DLD1 (cell line): Measurements from ENCODE around the gene SLCO4A1.

Experiments used
- in situ Hi-C: cut with HindIII; loops from 2 replicates; pipeline ENCODE4 v1.10.0; 2017; ENCODE audit warnings: low sequenced_read_pairs

Gene SLCO4A1

DNA sequence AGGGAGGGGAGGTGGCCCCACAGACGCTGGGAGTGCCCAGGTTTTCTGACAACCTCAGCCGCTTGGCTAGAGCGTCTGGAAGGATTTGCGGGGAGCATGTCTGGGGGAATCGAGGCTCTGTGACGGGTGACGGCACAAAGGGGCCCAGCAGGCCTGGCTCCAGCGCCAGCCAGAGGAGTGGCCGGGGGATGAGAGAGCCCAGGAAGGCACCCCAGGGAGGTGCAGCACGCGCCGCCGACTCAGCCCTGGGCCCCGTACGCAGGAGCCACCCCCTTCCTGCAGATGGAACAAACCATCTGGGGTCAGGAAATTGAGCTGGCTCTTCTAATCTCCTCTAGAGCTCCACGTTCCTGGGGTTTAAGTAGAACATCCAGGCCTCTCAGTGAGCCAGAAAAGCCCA lies 5.9 kb upstream of the SLCO4A1 start:
- in situ Hi-C loops: no loop called here

GRCh38 chr20:62637110-62637509 lies 5.2 kb upstream of the SLCO4A1 start:
- in situ Hi-C loops: no loop called here

GRCh38 chr20:62637521-62638054 lies 4.7 kb upstream of the SLCO4A1 start:
- in situ Hi-C loops: no loop called here

DNA sequence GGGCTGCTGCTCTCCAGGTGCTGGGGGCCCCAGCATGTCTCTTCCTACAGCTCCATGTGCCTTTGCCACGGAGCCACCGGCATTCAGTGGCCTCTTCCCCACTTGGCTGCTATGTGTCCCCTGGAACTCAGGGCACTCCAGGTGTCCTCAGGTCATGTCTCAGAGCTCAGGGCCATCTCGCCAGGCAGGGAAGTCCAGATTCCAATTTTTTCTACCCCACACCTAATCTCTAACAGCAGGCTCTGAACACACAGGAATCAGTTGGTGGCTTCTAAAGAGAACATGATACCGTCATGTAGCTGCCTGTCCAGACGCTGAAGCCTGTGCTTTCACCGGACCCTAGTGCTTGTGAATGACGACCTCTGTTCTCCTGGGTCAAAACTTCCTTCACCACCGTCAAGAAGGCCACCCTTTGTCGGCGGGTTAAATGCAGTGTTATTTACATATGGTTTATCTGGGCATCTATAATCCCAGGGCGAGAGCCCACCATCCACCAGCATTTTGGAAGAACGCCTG lies 4.2 kb upstream of the SLCO4A1 start:
- in situ Hi-C loops: no loop called here

GRCh38 chr20:62638679-62639406 lies 3.5 kb upstream of the SLCO4A1 start:
- in situ Hi-C loops: no loop called here

- in situ Hi-C loops: no loop called here
These were observed 2.5 kb upstream of the SLCO4A1 start for GRCh38 chr20:62639765-62640164.

DNA sequence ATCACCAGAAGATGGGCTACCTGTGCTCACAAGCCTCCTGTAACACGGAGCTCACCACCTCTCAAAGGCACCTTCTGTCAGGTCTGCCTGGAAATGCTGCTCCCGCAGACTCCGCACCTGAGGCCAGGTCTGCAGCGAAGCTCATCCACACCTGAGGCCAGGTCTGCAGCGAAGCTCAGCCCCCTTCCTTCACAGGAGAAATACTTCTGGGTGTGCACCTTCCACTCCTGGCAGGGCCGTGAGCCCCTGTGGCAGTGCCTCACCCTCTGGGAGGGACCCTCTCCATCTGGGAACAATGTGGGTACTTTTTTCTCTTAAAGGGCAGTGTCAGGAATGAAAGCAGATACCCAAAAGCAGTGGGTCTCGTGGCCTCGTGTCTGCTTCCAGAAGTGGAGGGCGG lies 1.4 kb upstream of the SLCO4A1 start:
- in situ Hi-C loops: no loop called here

- in situ Hi-C loops: no loop called here
These were observed 817 bp upstream of the SLCO4A1 start for GRCh38 chr20:62641321-62642050.

GRCh38 chr20:62642666-62643520 lies 590 bp downstream of the SLCO4A1 start:
- in situ Hi-C loops: no loop called here

GRCh38 chr20:62643521-62644043 lies 1.3 kb downstream of the SLCO4A1 start:
- in situ Hi-C loops: no loop called here

GRCh38 chr20:62644044-62644795 lies 1.9 kb downstream of the SLCO4A1 start:
- in situ Hi-C loops: no loop called here

DNA sequence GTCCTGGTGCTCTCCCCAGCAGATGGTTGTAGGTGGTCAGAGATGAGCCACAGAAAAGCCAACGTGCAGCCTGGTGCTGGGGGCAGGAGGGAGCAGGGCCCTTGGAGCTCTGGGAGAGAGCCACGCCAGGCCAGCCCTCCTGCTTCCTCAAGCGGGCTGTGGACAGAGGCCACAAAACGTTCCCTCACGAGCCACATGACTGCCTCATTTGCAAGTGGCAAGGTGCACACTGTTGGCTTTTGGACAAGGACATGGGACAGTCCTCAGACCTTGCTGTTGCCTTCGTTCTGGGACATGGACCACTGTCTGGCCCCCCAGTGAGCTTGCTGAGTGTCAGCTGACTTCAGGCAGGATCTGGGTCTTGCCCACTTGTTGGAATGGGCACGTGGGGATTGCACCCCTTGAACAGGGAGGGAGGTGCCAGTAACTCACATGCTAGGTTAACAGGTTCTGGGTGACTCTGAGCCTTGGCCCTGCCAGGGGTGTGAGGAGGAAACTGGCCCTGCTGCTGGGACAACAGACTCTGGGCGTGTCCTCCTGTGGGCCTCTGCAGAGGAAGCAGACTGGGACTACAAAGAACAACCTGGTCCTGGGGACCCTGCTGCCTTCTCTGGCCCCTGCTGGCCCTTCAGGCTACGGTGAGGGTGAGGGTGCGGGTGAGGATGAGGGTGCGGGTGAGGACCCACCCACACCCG lies 2.6 kb downstream of the SLCO4A1 start:
- in situ Hi-C loops: no loop called here

- in situ Hi-C loops: no loop called here
These were observed 3.3 kb downstream of the SLCO4A1 start for GRCh38 chr20:62645613-62646012.

GRCh38 chr20:62646851-62647520 lies 4.7 kb downstream of the SLCO4A1 start:
- in situ Hi-C loops: no loop called here

GRCh38 chr20:62647521-62648317 lies 5.4 kb downstream of the SLCO4A1 start:
- in situ Hi-C loops: no loop called here

- in situ Hi-C loops: no loop called here
These were observed 6.2 kb downstream of the SLCO4A1 start for GRCh38 chr20:62648318-62648995.

DNA sequence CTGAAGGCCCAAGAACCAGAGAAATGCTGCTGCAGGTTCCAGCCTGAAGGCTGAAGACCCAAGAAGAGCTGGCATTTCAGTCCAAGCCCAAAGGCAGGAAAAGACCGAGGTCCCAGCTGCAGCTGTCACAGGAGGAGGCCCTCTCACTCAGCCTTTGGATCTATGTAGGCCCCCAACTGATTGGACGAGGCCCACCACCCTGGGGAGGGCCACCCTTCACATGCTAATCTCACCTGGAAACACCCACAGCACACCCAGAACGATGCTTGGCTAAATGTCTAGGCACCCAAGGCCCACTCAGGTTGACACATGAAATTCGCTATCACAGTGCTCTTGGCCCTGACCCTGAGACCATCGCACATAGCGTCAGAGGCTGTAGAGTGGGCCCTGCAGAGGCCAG lies 6.8 kb downstream of the SLCO4A1 start:
- in situ Hi-C loops: no loop called here
